HepG2 (cell line): ENCODE results near the gene MYCBP2. TPM values are rescaled to one million over a fixed set of nuclear protein-coding genes. Genes with fewer than 3 reads are reported as not detected.

Source experiments
- ATAC-seq: fragments of 200-7000 bp; cut with Tn5 transposase; 3 replicates; pipeline ENCODE4 v1.9.1; 2020; ENCODE audit warnings: mild to moderate bottlenecking, moderate library complexity
- BruUV-seq: library from RNA; stranded (reverse); fragments of 400-500 nt; replicated peaks from 2 replicates; lab custom pipeline; 2021; lab: Mats Ljungman, UMichigan
- CTCF ChIA-PET: fragments of 300-600 bp; formaldehyde crosslinking; extraction: SDS; loops from one replicate; lab custom pipeline; 2021; ENCODE audit warnings: low total read pairs, inconsistent platforms, low intra/inter-chr PET ratio; lab: Yijun Ruan, JAX
- POLR2A ChIA-PET: fragments of 350-600 bp; sonication (Branson Sonifier 250); formaldehyde crosslinking; loops from one replicate; lab custom pipeline; 2020; ENCODE audit warnings: antibody characterized with exemption, inconsistent platforms; lab: Yijun Ruan, JAX
- DNase-seq: peaks from one replicate; pipeline ENCODE4 v3.0.0-alpha.2; 2015; ENCODE audit warnings: low spot score
- FAIRE-seq: peaks from 3 replicates; lab custom pipeline; 2011; peaks lifted over from hg19 to GRCh38; lab: Jason Lieb, UNC
- H2AFZ ChIP-seq: one replicate; pipeline ENCODE4 v1.6.1; 2011; ENCODE audit warnings: low read length, inconsistent platforms
- H3K27ac ChIP-seq: fragments of 300-600 bp; 3 replicates; pipeline ENCODE4 v1.8.0; 2011; ENCODE audit warnings: mixed run types, mild to moderate bottlenecking, mixed read lengths, low read length, inconsistent platforms; ENCODE audit not compliant: insufficient read depth; ENCODE audit errors: extremely low read length
- H3K27me3 ChIP-seq, 2 experiments: fragments of 200-600 bp in 1 of 2; 2 replicates in 1 of 2; 3 replicates in 1 of 2; pipeline versions ENCODE4 v1.6.0 to v1.8.0; 2011; ENCODE audit warnings: low read length in 2 of 2, mild to moderate bottlenecking in 2 of 2, moderate library complexity in 2 of 2, inconsistent platforms in 1 of 2; ENCODE audit not compliant: insufficient read depth in 2 of 2, control insufficient read depth in 1 of 2
- H3K36me3 ChIP-seq, 2 experiments: fragments of 200-600 bp in 1 of 2; replicated peaks in 1 of 2; 2 replicates in 1 of 2; 3 replicates in 1 of 2; pipeline versions ENCODE4 v1.5.1 to v1.8.0; 2011; ENCODE audit warnings: low read length in 2 of 2, inconsistent platforms in 1 of 2; ENCODE audit not compliant: insufficient read depth in 2 of 2, control insufficient read depth in 1 of 2
- H3K4me1 ChIP-seq: 2 replicates; pipeline ENCODE4 v1.5.1; 2012; ENCODE audit warnings: low read length, inconsistent platforms; ENCODE audit not compliant: insufficient read depth
- H3K4me2 ChIP-seq: 2 replicates; pipeline ENCODE4 v1.6.0; 2011; ENCODE audit warnings: low read depth, low read length, inconsistent platforms
- H3K4me3 ChIP-seq, 3 experiments: fragments of 200-600 bp in 1 of 3; sonication (generic), shearing (Covaris generic) in 1 of 3; replicated peaks in 1 of 3; 2 replicates each; pipeline ENCODE4 v1.5.1; 2011 to 2016; ENCODE audit warnings: low read length in 3 of 3, inconsistent platforms in 2 of 3, low read depth in 2 of 3, mild to moderate bottlenecking in 2 of 3, control low read depth in 1 of 3, mixed read lengths in 1 of 3; ENCODE audit not compliant: insufficient read depth in 1 of 3
- H3K79me2 ChIP-seq: one replicate; pipeline ENCODE4 v1.6.1; 2011; ENCODE audit warnings: low read length, inconsistent platforms; ENCODE audit not compliant: insufficient read depth
- H3K9ac ChIP-seq: 2 replicates; pipeline ENCODE4 v1.6.0; 2011; ENCODE audit warnings: mild to moderate bottlenecking, low read depth, low read length, inconsistent platforms; ENCODE audit not compliant: insufficient read depth
- H3K9me3 ChIP-seq: 2 replicates; pipeline ENCODE4 v1.5.1; 2012; ENCODE audit warnings: mild to moderate bottlenecking, low read length
- H4K20me1 ChIP-seq: 2 replicates; pipeline ENCODE4 v1.6.0; 2011; ENCODE audit warnings: inconsistent platforms, mild to moderate bottlenecking, low read length, moderate library complexity; ENCODE audit not compliant: insufficient read depth
- FOXA1 ChIP-seq, 2 experiments: fragments of 450-650 bp in 1 of 2; sonication (generic) in 1 of 2; formaldehyde crosslinking in 1 of 2; IDR thresholded peaks; 2 replicates each; pipeline versions ENCODE4 v1.4.0 to v1.6.1; 2016 to 2020; ENCODE audit warnings: missing genetic modification reagents in 1 of 2
- FOXA3 ChIP-seq: IDR thresholded peaks from 2 replicates; pipeline ENCODE4 v1.6.1; 2016; ENCODE audit warnings: missing genetic modification reagents, missing compliant biosample characterization
- HIVEP1 ChIP-seq: sonication (generic); formaldehyde crosslinking; IDR thresholded peaks from 2 replicates; pipeline ENCODE4 v1.4.0; 2020; ENCODE audit warnings: mild to moderate bottlenecking, missing genetic modification reagents
- HMG20B ChIP-seq: conservative IDR thresholded peaks from 2 replicates; pipeline ENCODE4 v1.6.1; 2016; ENCODE audit warnings: missing genetic modification reagents, missing compliant biosample characterization
- LRRFIP1 ChIP-seq: sonication (generic); formaldehyde crosslinking; conservative IDR thresholded peaks from 2 replicates; pipeline ENCODE4 v1.4.0; 2020; ENCODE audit warnings: missing genetic modification reagents
- RERE ChIP-seq: IDR thresholded peaks from 2 replicates; pipeline ENCODE4 v1.6.1; 2016; ENCODE audit warnings: low read depth, missing genetic modification reagents, missing compliant biosample characterization
- ZBED4 ChIP-seq: sonication (generic); formaldehyde crosslinking; IDR thresholded peaks from 2 replicates; pipeline ENCODE4 v1.4.0; 2020; ENCODE audit warnings: missing genetic modification reagents, borderline replicate concordance
- ZNF576 ChIP-seq: sonication (generic); formaldehyde crosslinking; IDR thresholded peaks from 2 replicates; pipeline ENCODE4 v1.4.0; 2020; ENCODE audit warnings: mild to moderate bottlenecking, missing genetic modification reagents
- ZNF672 ChIP-seq: sonication (generic); formaldehyde crosslinking; IDR thresholded peaks from 2 replicates; pipeline ENCODE4 v1.8.1; 2022; ENCODE audit warnings: missing genetic modification reagents
- in situ Hi-C: cut with HindIII; loops from 2 replicates; pipeline ENCODE4 v1.10.0; 2017; ENCODE audit warnings: low pct_unique_long_range_greater_than_20kb; ENCODE audit not compliant: extremely low pct_ligation_motif_present
- intact Hi-C: fragments of 100-400 bp; cut with micrococcal nuclease; formaldehyde crosslinking; loops from one replicate; pipeline ENCODE4 v1.10.0; 2022; ENCODE audit not compliant: unreplicated experiment
- polyA plus RNA-seq, 8 experiments: library from polyadenylated mRNA; depleted of rRNA in 3 of 8; stranded (reverse) in 7 of 8; unstranded in 1 of 8; fragments of >200 nt; fragmentation: Illumina TruSeq in 4 of 8; extraction: Trizol in 4 of 8; gene quantifications; 2 replicates each; pipeline versions ENCODE4 v1.2.1 to v1.2.3, GENCODE V29; 2011 to 2016; ENCODE audit warnings: low read depth in 4 of 8, missing spikeins in 1 of 8, mixed read lengths in 1 of 8; ENCODE audit not compliant: insufficient read depth in 1 of 8
- total RNA-seq, 5 experiments: library from RNA; depleted of rRNA; stranded (reverse); fragments of >200 nt; fragmentation: Illumina TruSeq; extraction: Trizol; gene quantifications; 2 replicates each; pipeline ENCODE4 v1.2.3, GENCODE V29; 2016; ENCODE audit warnings: low read depth in 1 of 5

MYCBP2 gene
- total and polyA plus RNA-seq, 2 of the 13 experiments (the other 11 are each of a cell fraction or from before 2014, with no cell fraction given), result 16.3 to 35.3 TPM

- no peaks in the 10 kb centered on the region for H3K36me3 ChIP-seq
- H3K27ac ChIP-seq, result no peak overlapping the region
- no peaks in the 10 kb centered on the region for H3K27me3 ChIP-seq
- in situ Hi-C loops (no loop called here), intact Hi-C loops (no loop called here)
- no peak for FAIRE-seq
- H4K20me1 ChIP-seq, result 0 out of 2 replicates have a peak, but pooled peaks cover 4% of the 10 kb centered on the region
- ATAC-seq, result peak; percentile 69
- no peak for DNase-seq
- H3K4me2 ChIP-seq, result no peak overlapping the region
- ChIA-PET CTCF (no interaction called here), POLR2A (no interaction called here)
- no peak overlapping the region for H3K9ac ChIP-seq
- no TSS peak for BruUV-seq
- H3K79me2 ChIP-seq, result peaks cover 49% of the 10 kb centered on the region
- H3K4me1 ChIP-seq, result peaks cover 21% of the 10 kb centered on the region
- no peak overlapping the region for H3K4me3 ChIP-seq
- no peak for TF ChIP-seq LRRFIP1 (CRISPR knock-in tag)
- 0 out of 2 replicates have a peak, but pooled peaks have one; percentile 32 for TF ChIP-seq FOXA3 (CRISPR knock-in tag)
- no peak for TF ChIP-seq RERE (CRISPR knock-in tag)
- no peak for TF ChIP-seq HIVEP1 (CRISPR knock-in tag)
- no peak for TF ChIP-seq ZNF576
- no peak for TF ChIP-seq FOXA1 (IDR thresholded peaks at IDR 0.05)
- TF ChIP-seq FOXA1 (CRISPR knock-in tag; IDR thresholded peaks at IDR 0.05), result peak; percentile 38; the same call in 1 of the 2 replicates
- TF ChIP-seq ZBED4, result no peak
- no peak for TF ChIP-seq HMG20B (CRISPR knock-in tag)
- TF ChIP-seq ZNF672, result no peak
- H2AFZ ChIP-seq, result no peak overlapping the region
- H3K9me3 ChIP-seq, result no peaks in the 10 kb centered on the region
Measured at GRCh38 chr13:77306458-77306857, 20.4 kb downstream of the MYCBP2 start.
